HEK293T (cell line): Measurements from ENCODE around the gene PARP12.
"Not testable (repeated sequence)": the region's sequence is repeated elsewhere in the genome, so short reads cannot be mapped to it uniquely, and the experiment has no call there.

Experiments
- CTCF ChIA-PET: fragments of 350-600 bp; formaldehyde crosslinking; extraction: SDS; loops from one replicate; lab custom pipeline; 2021; ENCODE audit warnings: antibody characterized with exemption, inconsistent platforms; lab: Yijun Ruan, JAX
- POLR2A ChIA-PET: fragments of 350-600 bp; formaldehyde crosslinking; extraction: SDS; loops from one replicate; lab custom pipeline; 2020; ENCODE audit warnings: antibody characterized with exemption, inconsistent platforms; lab: Yijun Ruan, JAX
- DNase-seq: peaks from one replicate; pipeline ENCODE4 v3.0.0; 2012; ENCODE audit warnings: mixed read lengths; ENCODE audit errors: extremely low spot score
- ARNT ChIP-seq: fragments of 450-650 bp; IDR thresholded peaks from 2 replicates; pipeline ENCODE4 v1.6.1; 2017; ENCODE audit warnings: mild to moderate bottlenecking
- BHLHE40 ChIP-seq: fragments of 450-650 bp; IDR thresholded peaks from 2 replicates; pipeline ENCODE4 v1.6.1; 2016; ENCODE audit warnings: mild to moderate bottlenecking, moderate library complexity, borderline replicate concordance
- CTBP1 ChIP-seq: fragments of 450-650 bp; IDR thresholded peaks from 2 replicates; pipeline ENCODE4 v1.6.1; 2016; ENCODE audit warnings: borderline replicate concordance
- ELF4 ChIP-seq: fragments of 450-650 bp; IDR thresholded peaks from 2 replicates; pipeline ENCODE4 v1.6.1; 2017; ENCODE audit warnings: antibody characterized with exemption
- FOXA1 ChIP-seq: fragments of 450-650 bp; IDR thresholded peaks from 2 replicates; pipeline ENCODE4 v1.6.1; 2016; ENCODE audit warnings: mild to moderate bottlenecking
- FOXK2 ChIP-seq: fragments of 450-650 bp; IDR thresholded peaks from 2 replicates; pipeline ENCODE4 v1.6.1; 2016; ENCODE audit warnings: mild to moderate bottlenecking
- FOXM1 ChIP-seq: fragments of 450-650 bp; IDR thresholded peaks from 2 replicates; pipeline ENCODE4 v1.6.1; 2017; ENCODE audit warnings: mild to moderate bottlenecking, borderline replicate concordance
- HDGF ChIP-seq: fragments of 450-650 bp; IDR thresholded peaks from 2 replicates; pipeline ENCODE4 v1.6.1; 2017; ENCODE audit warnings: antibody characterized with exemption, borderline replicate concordance
- L3MBTL2 ChIP-seq: fragments of 450-650 bp; conservative IDR thresholded peaks from 2 replicates; pipeline ENCODE4 v1.6.1; 2016; ENCODE audit warnings: mild to moderate bottlenecking
- LEF1 ChIP-seq: fragments of 450-650 bp; IDR thresholded peaks from 2 replicates; pipeline ENCODE4 v1.6.1; 2017; ENCODE audit warnings: mild to moderate bottlenecking, borderline replicate concordance
- NFRKB ChIP-seq: fragments of 450-650 bp; IDR thresholded peaks from 2 replicates; pipeline ENCODE4 v1.6.1; 2016; ENCODE audit warnings: mild to moderate bottlenecking, moderate library complexity
- SP1 ChIP-seq: fragments of 450-650 bp; IDR thresholded peaks from 2 replicates; pipeline ENCODE4 v1.6.1; 2017
- SUZ12 ChIP-seq: fragments of 450-650 bp; IDR thresholded peaks from 2 replicates; pipeline ENCODE4 v1.6.1; 2016; ENCODE audit warnings: mild to moderate bottlenecking
- TARDBP ChIP-seq: fragments of 450-650 bp; IDR thresholded peaks from 2 replicates; pipeline ENCODE4 v1.6.1; 2016
- ZNF384 ChIP-seq: fragments of 450-650 bp; IDR thresholded peaks from 2 replicates; pipeline ENCODE4 v1.6.1; 2016
- TF ChIP-seq, protein P1 (sequence below): fragments of 450-650 bp; IDR thresholded peaks from 2 replicates; pipeline ENCODE4 v1.6.1; 2016

PARP12 gene

GRCh38 chr7:140062528-140063299 lies at the start of gene PARP12:
TSS of gene PARP12 (minus strand) at chr7:140062951. CDS start at chr7:140062847, 104 bp downstream.
- TF ChIP-seq, protein P1, sequence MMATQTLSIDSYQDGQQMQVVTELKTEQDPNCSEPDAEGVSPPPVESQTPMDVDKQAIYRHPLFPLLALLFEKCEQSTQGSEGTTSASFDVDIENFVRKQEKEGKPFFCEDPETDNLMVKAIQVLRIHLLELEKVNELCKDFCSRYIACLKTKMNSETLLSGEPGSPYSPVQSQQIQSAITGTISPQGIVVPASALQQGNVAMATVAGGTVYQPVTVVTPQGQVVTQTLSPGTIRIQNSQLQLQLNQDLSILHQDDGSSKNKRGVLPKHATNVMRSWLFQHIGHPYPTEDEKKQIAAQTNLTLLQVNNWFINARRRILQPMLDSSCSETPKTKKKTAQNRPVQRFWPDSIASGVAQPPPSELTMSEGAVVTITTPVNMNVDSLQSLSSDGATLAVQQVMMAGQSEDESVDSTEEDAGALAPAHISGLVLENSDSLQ, result no peak
- TF ChIP-seq SUZ12, result no peak
- no peak for TF ChIP-seq CTBP1
- TF ChIP-seq ARNT, result no peak
- TF ChIP-seq FOXM1, result no peak
- TF ChIP-seq ELF4, result no peak
- no peak for TF ChIP-seq BHLHE40
- TF ChIP-seq TARDBP, result no peak
- no peak for DNase-seq
- CTCF ChIA-PET, result no interaction called here
- POLR2A ChIA-PET, result no interaction called here

GRCh38 chr7:140108777-140109176 lies 46.0 kb upstream of the PARP12 start:
- CTCF ChIA-PET, POLR2A ChIA-PET: not testable (repeated sequence)

GRCh38 chr7:140096459-140096858 lies 33.7 kb upstream of the PARP12 start:
- ChIA-PET POLR2A (no interaction called here), CTCF (no interaction called here)
- TF ChIP-seq ZNF384 (no peak), HDGF (no peak), FOXK2 (no peak), L3MBTL2 (no peak), NFRKB (no peak), FOXM1 (no peak), TARDBP (no peak), LEF1 (no peak), BHLHE40 (no peak), ELF4 (no peak), ARNT (no peak)
- TF ChIP-seq, protein P1, result no peak
- no peak for DNase-seq

More at GRCh38 chr7:140108777-140109176, 46.0 kb upstream of the PARP12 start:
- DNase-seq, result not testable (repeated sequence)

GRCh38 chr7:140093375-140093774 lies 30.6 kb upstream of the PARP12 start:
- ChIA-PET POLR2A (no interaction called here), CTCF (no interaction called here)
- TF ChIP-seq SUZ12 (no peak), ZNF384 (no peak), HDGF (no peak), NFRKB (no peak), BHLHE40 (no peak), ELF4 (no peak), SP1 (no peak), FOXK2 (no peak), TARDBP (no peak), LEF1 (no peak), FOXA1 (no peak)
- TF ChIP-seq, protein P1, result no peak
- DNase-seq, result no peak

- ChIA-PET CTCF (interaction anchor here (0.8 kb wide), 1 partner anchor 264 kb away, joined by 3 read pairs; no protein-coding TSS in a partner anchor), POLR2A (no interaction called here)
- no peak for TF ChIP-seq ELF4
- TF ChIP-seq NFRKB, result no peak
- TF ChIP-seq SUZ12, result no peak
- TF ChIP-seq FOXA1, result no peak
- no peak for TF ChIP-seq HDGF
- TF ChIP-seq, protein P1, result no peak
- TF ChIP-seq LEF1, result no peak
- no peak for TF ChIP-seq BHLHE40
- TF ChIP-seq FOXK2, result no peak
- TF ChIP-seq SP1, result no peak
- TF ChIP-seq TARDBP, result no peak
- no peak for DNase-seq
Measured at GRCh38 chr7:140085447-140085846, 22.7 kb upstream of the PARP12 start.

- ChIA-PET POLR2A (no interaction called here), CTCF (no interaction called here)
Measured at GRCh38 chr7:140084972-140085371, 22.2 kb upstream of the PARP12 start.

More at GRCh38 chr7:140084972-140085371, 22.2 kb upstream of the PARP12 start:
- TF ChIP-seq LEF1 (no peak), FOXA1 (no peak), FOXM1 (no peak), SP1 (no peak), TARDBP (no peak), ELF4 (no peak), L3MBTL2 (no peak), BHLHE40 (no peak)
- DNase-seq, result no peak
